ENCODE data around the gene COL8A1.

DNA sequence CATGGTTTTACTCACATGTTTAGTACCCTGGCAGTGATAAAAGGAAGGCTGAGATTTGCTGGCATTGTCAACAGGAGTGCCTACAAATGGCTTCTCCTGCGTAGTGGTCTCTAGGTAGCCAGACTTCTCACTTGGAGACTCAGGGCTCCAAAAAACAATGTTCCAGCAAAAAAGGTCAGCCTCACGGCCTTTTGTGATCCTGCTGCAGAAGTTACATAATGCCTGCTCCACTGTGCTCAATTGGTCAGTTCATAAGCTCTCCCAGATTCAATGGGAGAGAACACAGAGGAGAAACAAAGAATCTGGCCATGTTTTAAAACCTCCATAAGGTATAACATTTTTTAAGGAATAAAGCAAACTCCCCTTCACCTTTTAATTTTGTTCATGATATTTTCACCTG, 103.2 kb downstream of the COL8A1 start:
- no peak for TF ChIP-seq EZH2phosphoT487 (conservative IDR thresholded peaks at IDR 0.05; ENCODE audit: low read length)
- TF ChIP-seq, protein P1, sequence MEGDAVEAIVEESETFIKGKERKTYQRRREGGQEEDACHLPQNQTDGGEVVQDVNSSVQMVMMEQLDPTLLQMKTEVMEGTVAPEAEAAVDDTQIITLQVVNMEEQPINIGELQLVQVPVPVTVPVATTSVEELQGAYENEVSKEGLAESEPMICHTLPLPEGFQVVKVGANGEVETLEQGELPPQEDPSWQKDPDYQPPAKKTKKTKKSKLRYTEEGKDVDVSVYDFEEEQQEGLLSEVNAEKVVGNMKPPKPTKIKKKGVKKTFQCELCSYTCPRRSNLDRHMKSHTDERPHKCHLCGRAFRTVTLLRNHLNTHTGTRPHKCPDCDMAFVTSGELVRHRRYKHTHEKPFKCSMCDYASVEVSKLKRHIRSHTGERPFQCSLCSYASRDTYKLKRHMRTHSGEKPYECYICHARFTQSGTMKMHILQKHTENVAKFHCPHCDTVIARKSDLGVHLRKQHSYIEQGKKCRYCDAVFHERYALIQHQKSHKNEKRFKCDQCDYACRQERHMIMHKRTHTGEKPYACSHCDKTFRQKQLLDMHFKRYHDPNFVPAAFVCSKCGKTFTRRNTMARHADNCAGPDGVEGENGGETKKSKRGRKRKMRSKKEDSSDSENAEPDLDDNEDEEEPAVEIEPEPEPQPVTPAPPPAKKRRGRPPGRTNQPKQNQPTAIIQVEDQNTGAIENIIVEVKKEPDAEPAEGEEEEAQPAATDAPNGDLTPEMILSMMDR (IDR thresholded peaks at IDR 0.05; ENCODE audit: insufficient read depth, low read length, poor library complexity, severe bottlenecking) = no peak

All from SU-DHL-6 (cell line).